Islet of Langerhans (tissue), 1 donor: ENCODE results near the gene STEAP3.

ENCODE experiments used
- FAIRE-seq: peaks from one replicate; lab custom pipeline; 2011; peaks lifted over from hg19 to GRCh38; lab: Jason Lieb, UNC

Gene STEAP3

GRCh38 chr2:119223521-119224390, at the start of gene STEAP3:
TSS of gene STEAP3 (plus strand) at chr2:119223834. CDS start at chr2:119231013, 7,179 bp downstream.
- FAIRE-seq, result no peak

- FAIRE-seq, result no peak
Measured at GRCh38 chr2:119174216-119174992, 49.2 kb upstream of the STEAP3 start.

- no peak for FAIRE-seq
Measured at GRCh38 chr2:119174993-119175347, 48.7 kb upstream of the STEAP3 start.

GRCh38 chr2:119175517-119175916, 48.1 kb upstream of the STEAP3 start:
- no peak for FAIRE-seq

GRCh38 chr2:119177171-119177837, 46.3 kb upstream of the STEAP3 start:
- FAIRE-seq, result no peak

GRCh38 chr2:119177838-119178190, 45.8 kb upstream of the STEAP3 start:
- no peak for FAIRE-seq

- no peak for FAIRE-seq
Measured at GRCh38 chr2:119178776-119179175, 44.9 kb upstream of the STEAP3 start.

- no peak for FAIRE-seq
Measured at GRCh38 chr2:119179202-119179601, 44.4 kb upstream of the STEAP3 start.

- no peak for FAIRE-seq
Measured at GRCh38 chr2:119179991-119180390, 43.6 kb upstream of the STEAP3 start.

- no peak for FAIRE-seq
Measured at GRCh38 chr2:119180892-119181291, 42.7 kb upstream of the STEAP3 start.

- no peak for FAIRE-seq
Measured at GRCh38 chr2:119181391-119181790, 42.2 kb upstream of the STEAP3 start.

GRCh38 chr2:119181791-119182445, 41.7 kb upstream of the STEAP3 start:
- no peak for FAIRE-seq

GRCh38 chr2:119184512-119184911, 39.1 kb upstream of the STEAP3 start:
- no peak for FAIRE-seq

- FAIRE-seq, result no peak
Measured at GRCh38 chr2:119190321-119191111, 33.1 kb upstream of the STEAP3 start.

GRCh38 chr2:119192893-119193292, 30.7 kb upstream of the STEAP3 start:
- no peak for FAIRE-seq

GRCh38 chr2:119195001-119195400, 28.6 kb upstream of the STEAP3 start:
- FAIRE-seq, result no peak

GRCh38 chr2:119195887-119196286, 27.7 kb upstream of the STEAP3 start:
- no peak for FAIRE-seq

- FAIRE-seq, result no peak
Measured at GRCh38 chr2:119196301-119197125, 27.1 kb upstream of the STEAP3 start.

- FAIRE-seq, result no peak
Measured at GRCh38 chr2:119197126-119197405, 26.6 kb upstream of the STEAP3 start.

- FAIRE-seq, result no peak
Measured at GRCh38 chr2:119197529-119198239, 25.9 kb upstream of the STEAP3 start.
